ENCODE data around the gene GIPR.
A peak's percentile ranks its signal among the peaks of the same experiment; 100 is the strongest.

GIPR gene

DNA sequence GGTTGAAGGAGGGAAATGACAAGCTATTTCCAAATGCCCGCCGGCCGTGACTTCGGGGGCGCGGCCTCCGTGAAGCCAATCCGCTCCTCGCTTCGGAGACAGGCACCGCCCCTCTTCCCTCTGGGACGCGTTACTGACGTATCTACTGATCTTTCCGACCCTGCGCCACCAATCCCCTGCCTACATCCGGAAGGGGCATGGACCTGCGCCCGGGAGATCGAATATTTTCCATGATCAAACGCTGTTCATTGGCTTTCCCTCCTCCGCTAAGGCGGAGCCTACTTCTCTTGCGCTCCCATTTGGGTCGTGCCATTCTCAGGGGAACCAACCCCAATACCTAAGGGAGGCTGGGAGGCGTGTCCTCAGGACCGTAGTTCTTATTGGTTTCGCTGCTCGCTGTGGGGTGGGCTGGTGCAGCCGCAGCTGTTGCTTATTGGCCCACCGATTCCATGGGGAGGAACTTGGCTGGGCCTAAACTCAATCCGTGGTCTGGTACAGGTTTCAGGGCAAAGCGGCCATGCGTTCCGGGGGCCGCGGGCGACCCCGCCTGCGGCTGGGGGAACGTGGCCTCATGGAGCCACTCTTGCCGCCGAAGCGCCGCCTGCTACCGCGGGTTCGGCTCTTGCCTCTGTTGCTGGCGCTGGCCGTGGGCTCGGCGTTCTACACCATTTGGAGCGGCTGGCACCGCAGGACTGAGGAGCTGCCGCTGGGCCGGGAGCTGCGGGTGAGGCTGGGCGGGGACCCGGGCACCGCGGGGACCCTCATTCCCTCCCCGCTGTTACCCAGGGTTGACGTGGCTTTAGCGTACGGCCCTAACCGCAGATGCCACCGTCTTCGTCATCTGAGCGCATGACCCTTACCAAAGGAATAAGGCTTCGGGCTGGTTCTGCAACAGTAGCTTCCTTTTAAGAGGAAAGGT, 24.4 kb downstream of the GIPR start, which contains the start of gene QPCTL:
Gene QPCTL, plus strand, starts transcription at position 480 of the 919 bp plus-strand sequence. Its CDS starts 38 bp downstream, at position 518.
- TF ChIP-seq GATA3 (IDR thresholded peaks at IDR 0.05; ENCODE audit: low read depth, low read length): no peak
- peak; percentile 92 for TF ChIP-seq GATA2 (IDR thresholded peaks at IDR 0.05; ENCODE audit: low read depth, low read length)

DNA sequence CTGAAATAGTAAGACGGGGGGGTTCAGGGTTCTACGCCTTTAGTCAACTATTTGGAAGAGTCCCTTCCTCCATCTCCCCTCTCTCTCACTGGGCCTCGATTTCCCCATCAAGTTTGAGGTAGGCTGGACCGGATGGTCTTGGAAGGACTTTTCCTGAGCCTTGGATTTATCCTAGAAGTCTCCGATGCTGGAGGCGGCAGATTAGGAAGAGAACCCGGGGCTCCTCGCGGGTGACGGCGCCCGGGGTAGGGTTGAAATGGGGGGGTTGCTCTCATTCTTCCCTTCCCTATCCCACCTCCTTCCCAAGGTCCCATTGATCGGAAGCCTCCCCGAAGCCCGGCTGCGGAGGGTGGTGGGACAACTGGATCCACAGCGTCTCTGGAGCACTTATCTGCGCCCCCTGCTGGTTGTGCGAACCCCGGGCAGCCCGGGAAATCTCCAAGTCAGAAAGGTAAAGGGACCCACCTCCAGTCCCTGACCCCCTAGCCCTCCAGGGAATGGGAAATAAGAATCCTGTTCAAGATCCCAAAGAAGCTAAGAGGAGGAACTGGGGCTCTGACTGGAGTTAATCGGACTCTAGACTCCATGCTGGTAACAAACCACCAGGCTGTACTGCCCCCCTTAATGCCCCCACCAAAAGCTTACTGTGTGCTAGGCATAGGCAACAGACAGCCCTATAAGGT, 25.2 kb downstream of the GIPR start:
- TF ChIP-seq GATA3 (IDR thresholded peaks at IDR 0.05; ENCODE audit: low read depth, low read length) (no peak), GATA2 (IDR thresholded peaks at IDR 0.05; ENCODE audit: low read depth, low read length) (no peak)

DNA sequence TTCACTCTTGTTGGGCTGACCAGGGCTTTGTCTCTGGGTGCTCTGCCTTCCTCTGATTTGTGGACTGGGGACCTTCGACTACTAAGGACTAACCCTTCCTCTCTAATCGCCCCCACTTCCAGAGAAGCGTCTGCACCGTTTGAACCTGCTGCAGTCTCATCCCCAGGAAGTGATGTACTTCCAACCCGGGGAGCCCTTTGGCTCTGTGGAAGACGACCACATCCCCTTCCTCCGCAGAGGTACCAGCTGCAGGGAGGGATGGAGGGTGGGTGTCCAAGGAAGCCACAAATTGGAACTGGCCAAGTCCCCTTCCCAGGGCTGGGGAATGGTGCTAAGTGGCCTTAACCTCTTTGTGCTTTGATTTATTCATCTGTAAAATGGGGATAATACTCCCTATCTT, 33.7 kb downstream of the GIPR start:
- TF ChIP-seq GATA3 (IDR thresholded peaks at IDR 0.05; ENCODE audit: low read depth, low read length) (no peak), GATA2 (IDR thresholded peaks at IDR 0.05; ENCODE audit: low read depth, low read length) (no peak)

DNA sequence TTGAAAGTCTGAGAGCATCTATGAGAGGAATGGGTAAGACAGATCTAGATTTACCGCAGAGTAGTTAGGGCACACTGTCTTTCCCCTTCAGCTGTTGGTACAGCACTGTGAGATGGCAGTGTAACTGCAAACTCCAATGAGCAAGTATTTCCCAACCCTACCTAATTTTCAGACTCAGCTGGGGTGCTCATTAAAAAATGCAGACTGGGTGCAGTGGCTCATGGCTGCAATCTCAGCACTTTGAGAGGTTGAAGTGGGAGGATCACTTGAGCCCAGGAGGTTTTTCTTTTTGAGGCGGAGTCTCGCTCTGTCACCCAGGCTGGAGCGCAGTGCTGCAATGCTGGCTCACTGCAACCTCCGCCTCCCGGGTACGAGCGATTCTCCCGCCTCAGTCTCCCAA, 37.1 kb downstream of the GIPR start:
- TF ChIP-seq GATA3 (IDR thresholded peaks at IDR 0.05; ENCODE audit: low read depth, low read length) (no peak), GATA2 (IDR thresholded peaks at IDR 0.05; ENCODE audit: low read depth, low read length) (no peak)

GRCh38 chr19:45705710-45706415, 37.8 kb downstream of the GIPR start:
- TF ChIP-seq GATA2 (IDR thresholded peaks at IDR 0.05; ENCODE audit: low read depth, low read length) (no peak), GATA3 (IDR thresholded peaks at IDR 0.05; ENCODE audit: low read depth, low read length) (no peak)

GRCh38 chr19:45710356-45711130, 42.5 kb downstream of the GIPR start:
- no peak for TF ChIP-seq GATA2 (IDR thresholded peaks at IDR 0.05; ENCODE audit: low read depth, low read length)
- TF ChIP-seq GATA3 (IDR thresholded peaks at IDR 0.05; ENCODE audit: low read depth, low read length): no peak

DNA sequence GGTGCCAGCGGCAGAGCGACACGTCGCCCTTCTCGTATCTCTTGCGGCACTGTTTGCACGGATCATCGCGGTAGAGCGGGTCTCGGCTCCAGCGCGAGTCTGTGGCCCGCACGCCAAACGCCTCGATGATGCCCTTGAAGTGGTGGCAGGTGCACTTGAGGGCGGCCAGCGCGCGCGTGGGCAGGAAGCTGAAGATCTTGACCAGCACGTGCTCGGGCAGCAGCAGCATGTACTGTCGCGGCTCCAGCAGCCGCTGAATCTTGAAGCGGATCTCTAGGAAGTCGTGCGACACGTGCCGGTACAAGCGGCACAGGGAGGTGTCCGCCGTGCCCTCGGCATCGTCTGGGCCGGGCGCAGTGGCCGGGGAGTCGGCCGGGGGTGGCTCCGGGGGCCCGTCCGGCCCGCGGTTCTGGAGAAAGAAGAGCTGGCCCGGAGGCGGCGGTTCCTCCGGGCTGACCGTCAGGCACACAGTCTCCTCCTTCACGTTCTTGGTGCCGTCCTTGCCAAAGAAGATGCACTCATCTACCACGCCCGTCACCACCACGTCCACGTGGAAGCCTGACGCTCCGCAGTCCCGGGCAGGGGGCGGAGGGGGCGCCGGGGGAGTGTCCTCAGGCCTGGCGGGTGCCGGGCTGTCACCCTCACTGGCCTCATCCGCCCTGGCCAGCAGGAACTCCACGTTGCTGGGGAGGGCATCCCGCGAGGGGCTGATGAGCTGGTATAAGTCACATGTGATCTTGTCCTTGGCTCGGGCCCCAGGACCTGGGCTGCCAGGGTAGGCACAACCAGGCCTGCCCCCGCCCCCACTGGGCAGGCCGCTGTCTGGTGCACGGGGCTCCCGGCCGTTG, 44.1 kb downstream of the GIPR start:
- TF ChIP-seq GATA2 (IDR thresholded peaks at IDR 0.05; ENCODE audit: low read depth, low read length) (no peak), GATA3 (IDR thresholded peaks at IDR 0.05; ENCODE audit: low read depth, low read length) (no peak)

GRCh38 chr19:45712699-45713067, 44.7 kb downstream of the GIPR start:
- TF ChIP-seq GATA2 (IDR thresholded peaks at IDR 0.05; ENCODE audit: low read depth, low read length) (no peak), GATA3 (IDR thresholded peaks at IDR 0.05; ENCODE audit: low read depth, low read length) (no peak)

GRCh38 chr19:45713141-45713540, 45.1 kb downstream of the GIPR start:
- TF ChIP-seq GATA2 (IDR thresholded peaks at IDR 0.05; ENCODE audit: low read depth, low read length): no peak
- TF ChIP-seq GATA3 (IDR thresholded peaks at IDR 0.05; ENCODE audit: low read depth, low read length): no peak

DNA sequence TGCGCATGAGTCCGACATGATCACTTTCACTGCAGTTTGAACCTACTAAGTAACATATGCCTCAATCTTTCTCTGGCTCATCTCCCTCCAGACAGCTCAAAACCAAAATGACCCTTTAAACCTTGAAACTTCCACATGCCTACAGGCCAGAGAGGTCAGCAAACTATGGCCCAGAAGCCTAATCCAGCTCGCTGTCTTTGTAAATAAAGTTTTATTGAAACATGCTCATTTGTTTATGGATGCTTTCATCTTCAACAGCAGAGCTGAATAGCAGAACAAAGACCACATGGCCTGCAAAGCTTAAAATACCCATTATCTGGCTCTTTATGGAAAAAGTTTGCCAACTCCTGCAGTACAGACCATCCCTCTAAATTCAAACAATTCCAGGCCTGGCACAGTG, 47.1 kb downstream of the GIPR start:
- TF ChIP-seq GATA2 (IDR thresholded peaks at IDR 0.05; ENCODE audit: low read depth, low read length): no peak
- TF ChIP-seq GATA3 (IDR thresholded peaks at IDR 0.05; ENCODE audit: low read depth, low read length): no peak

GRCh38 chr19:45716359-45717130, 48.5 kb downstream of the GIPR start:
- no peak for TF ChIP-seq GATA2 (IDR thresholded peaks at IDR 0.05; ENCODE audit: low read depth, low read length)
- TF ChIP-seq GATA3 (IDR thresholded peaks at IDR 0.05; ENCODE audit: low read depth, low read length): no peak
